Panc1 (cell line): ENCODE measurements around the gene PCTP. TPM values are rescaled to one million over a fixed set of nuclear protein-coding genes. Genes with fewer than 3 reads are reported as not detected.

Experiments
- ATAC-seq: fragments of 200-7000 bp; cut with Tn5 transposase; 2 replicates; pipeline ENCODE4 v1.9.1; 2020; ENCODE audit warnings: mild to moderate bottlenecking, moderate library complexity
- BruUV-seq: library from RNA; stranded (reverse); fragments of 400-500 nt; replicated peaks from 2 replicates; lab custom pipeline; 2021; lab: Mats Ljungman, UMichigan
- CTCF ChIA-PET: fragments of 300-600 bp; sonication (Branson Sonifier 250); formaldehyde crosslinking; loops from one replicate; lab custom pipeline; 2022; ENCODE audit warnings: antibody characterized with exemption; lab: Charles Lee
- POLR2A ChIA-PET: fragments of 300-600 bp; sonication (Branson Sonifier 250); formaldehyde crosslinking; loops from one replicate; lab custom pipeline; 2022; ENCODE audit warnings: antibody characterized with exemption; lab: Charles Lee
- DNase-seq: peaks from one replicate; pipeline ENCODE4 v3.0.0-alpha.2; 2010; ENCODE audit warnings: low read depth, low spot score
- H3K27ac ChIP-seq: 2 replicates; pipeline ENCODE4 v1.5.1; 2011; ENCODE audit warnings: mild to moderate bottlenecking, low read length, inconsistent platforms
- H3K27me3 ChIP-seq: fragments of 200-500 bp; sonication (Bioruptor generic); 2 replicates; pipeline ENCODE4 v1.6.0; 2014; ENCODE audit warnings: low read length, inconsistent platforms; ENCODE audit not compliant: control insufficient read depth, insufficient read depth
- H3K36me3 ChIP-seq: fragments of 200-500 bp; sonication (Bioruptor generic); 2 replicates; pipeline ENCODE4 v1.5.1; 2014; ENCODE audit warnings: inconsistent platforms, mild to moderate bottlenecking, low read length, moderate library complexity; ENCODE audit not compliant: control insufficient read depth, insufficient read depth
- H3K4me1 ChIP-seq: 2 replicates; pipeline ENCODE4 v1.5.1; 2011; ENCODE audit warnings: inconsistent platforms, mild to moderate bottlenecking, low read length, moderate library complexity; ENCODE audit not compliant: control insufficient read depth, insufficient read depth
- H3K4me3 ChIP-seq, 2 experiments: 2 replicates each; pipeline ENCODE4 v1.5.1; 2011 to 2012; ENCODE audit warnings: low read depth in 2 of 2, low read length in 2 of 2, mild to moderate bottlenecking in 2 of 2, inconsistent platforms in 1 of 2, moderate library complexity in 1 of 2
- H3K9me3 ChIP-seq: fragments of 200-500 bp; sonication (Bioruptor generic); 2 replicates; pipeline ENCODE4 v1.5.1; 2014; ENCODE audit warnings: low read depth, mild to moderate bottlenecking, inconsistent platforms, low read length, moderate library complexity; ENCODE audit not compliant: control insufficient read depth, insufficient read depth
- POLR2AphosphoS5 ChIP-seq: IDR thresholded peaks from 2 replicates; pipeline ENCODE4 v1.6.1; 2012; ENCODE audit warnings: mild to moderate bottlenecking, low read depth, low read length, moderate library complexity
- REST ChIP-seq, 2 experiments: IDR thresholded peaks; 2 replicates each; pipeline ENCODE4 v1.6.1; 2011 to 2012; ENCODE audit warnings: low read depth in 2 of 2, control low read depth in 1 of 2, low read length in 1 of 2, mild to moderate bottlenecking in 1 of 2, moderate library complexity in 1 of 2; ENCODE audit not compliant: insufficient read depth in 1 of 2
- SIN3A ChIP-seq: IDR thresholded peaks from 2 replicates; pipeline ENCODE4 v1.6.1; 2012; ENCODE audit warnings: low read depth, mild to moderate bottlenecking, low read length, moderate library complexity, borderline replicate concordance; ENCODE audit not compliant: insufficient read depth
- TCF7L2 ChIP-seq: IDR thresholded peaks from 2 replicates; pipeline ENCODE4 v1.6.1; 2011; ENCODE audit warnings: mild to moderate bottlenecking, low read depth, low read length, inconsistent platforms
- in situ Hi-C: cut with HindIII; loops from 2 replicates; pipeline ENCODE4 v1.10.0; 2016; ENCODE audit warnings: low sequenced_read_pairs, low pct_unique_long_range_greater_than_20kb
- intact Hi-C: fragments of 100-400 bp; cut with micrococcal nuclease; formaldehyde crosslinking; loops from one replicate; pipeline ENCODE4 v1.10.0; 2022; ENCODE audit not compliant: unreplicated experiment
- total RNA-seq: library from RNA; stranded (reverse); gene quantifications from one replicate; pipeline ENCODE4 v1.2.1, GENCODE V29; 2021; ENCODE audit not compliant: unreplicated experiment
- TF ChIP-seq, protein P1 (sequence below): fragments of 450-650 bp; IDR thresholded peaks from 2 replicates; pipeline ENCODE4 v1.5.1; 2017; ENCODE audit warnings: mild to moderate bottlenecking

PCTP gene
- total RNA-seq, 1 experiment from 2014 or later: 23.7 TPM

DNA sequence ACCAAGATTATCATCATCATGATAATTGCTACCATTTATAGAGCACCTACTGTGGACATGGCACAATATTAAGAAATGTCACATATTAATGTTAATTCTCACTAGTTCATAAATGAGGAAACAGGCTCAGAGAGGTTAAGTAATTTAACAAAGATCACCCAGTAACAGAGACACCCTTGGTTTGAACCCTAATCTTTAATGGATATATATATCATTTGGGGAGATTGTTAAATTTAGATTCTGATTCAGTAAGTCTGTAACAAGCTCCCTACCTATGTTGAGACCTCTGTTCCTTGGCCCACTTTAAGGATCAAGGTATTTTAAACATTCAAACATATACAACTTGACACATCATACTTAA is 27.4 kb upstream of the PCTP start:
- H3K4me1 ChIP-seq: 0 out of 2 replicates have a peak, but pooled peaks cover 5% of the 10 kb centered on the region
- DNase-seq: no peak
- TF ChIP-seq, protein P1, sequence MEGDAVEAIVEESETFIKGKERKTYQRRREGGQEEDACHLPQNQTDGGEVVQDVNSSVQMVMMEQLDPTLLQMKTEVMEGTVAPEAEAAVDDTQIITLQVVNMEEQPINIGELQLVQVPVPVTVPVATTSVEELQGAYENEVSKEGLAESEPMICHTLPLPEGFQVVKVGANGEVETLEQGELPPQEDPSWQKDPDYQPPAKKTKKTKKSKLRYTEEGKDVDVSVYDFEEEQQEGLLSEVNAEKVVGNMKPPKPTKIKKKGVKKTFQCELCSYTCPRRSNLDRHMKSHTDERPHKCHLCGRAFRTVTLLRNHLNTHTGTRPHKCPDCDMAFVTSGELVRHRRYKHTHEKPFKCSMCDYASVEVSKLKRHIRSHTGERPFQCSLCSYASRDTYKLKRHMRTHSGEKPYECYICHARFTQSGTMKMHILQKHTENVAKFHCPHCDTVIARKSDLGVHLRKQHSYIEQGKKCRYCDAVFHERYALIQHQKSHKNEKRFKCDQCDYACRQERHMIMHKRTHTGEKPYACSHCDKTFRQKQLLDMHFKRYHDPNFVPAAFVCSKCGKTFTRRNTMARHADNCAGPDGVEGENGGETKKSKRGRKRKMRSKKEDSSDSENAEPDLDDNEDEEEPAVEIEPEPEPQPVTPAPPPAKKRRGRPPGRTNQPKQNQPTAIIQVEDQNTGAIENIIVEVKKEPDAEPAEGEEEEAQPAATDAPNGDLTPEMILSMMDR: no peak
- TF ChIP-seq POLR2AphosphoS5 (no peak), SIN3A (no peak), TCF7L2 (no peak), REST (IDR thresholded peaks at IDR 0.05; ENCODE audit: insufficient read depth in 1 of 2, low read depth in 2 of 2, low read length in 1 of 2) (no peak)
- in situ Hi-C loops: no loop called here
- intact Hi-C loops: no loop called here
- H3K4me3 ChIP-seq: no peak overlapping the region
- CTCF ChIA-PET: no interaction called here
- no peak overlapping the region for H3K27ac ChIP-seq
- ATAC-seq: no peak
- POLR2A ChIA-PET: interaction anchor here (0.7 kb wide), 1 partner anchor 94 kb away, joined by 3 read pairs; no protein-coding TSS in a partner anchor
- no peaks in the 10 kb centered on the region for H3K36me3 ChIP-seq
- H3K9me3 ChIP-seq: no peaks in the 10 kb centered on the region
- BruUV-seq: no TSS peak
- H3K27me3 ChIP-seq: peaks cover 19% of the 10 kb centered on the region

- no TSS peak for BruUV-seq
- Histone ChIP-seq H3K9me3 (no peaks in the 10 kb centered on the region), H3K27me3 (peaks cover 17% of the 10 kb centered on the region), H3K27ac (no peak overlapping the region), H3K36me3 (no peaks in the 10 kb centered on the region), H3K4me1 (0 out of 2 replicates have a peak, but pooled peaks cover 5% of the 10 kb centered on the region), H3K4me3 (no peak overlapping the region)
- POLR2A ChIA-PET: no interaction called here
- in situ Hi-C loops (no loop called here), intact Hi-C loops (no loop called here)
- DNase-seq: no peak
- no peak for TF ChIP-seq POLR2AphosphoS5
- no peak for TF ChIP-seq TCF7L2
- no peak for TF ChIP-seq SIN3A
- TF ChIP-seq, protein P1: no peak
- CTCF ChIA-PET: no interaction called here
- no peak for ATAC-seq
Observed at GRCh38 chr17:55726440-55726839, 24.4 kb upstream of the PCTP start.
